CD4-positive, alpha-beta T cell treated with Interleukin-15 for 1 hour (primary cell): ENCODE measurements around the gene UMAD1.
"Not testable (repeated sequence)": the region's sequence is repeated elsewhere in the genome, so short reads cannot be mapped to it uniquely, and the experiment has no call there.

Experiments used
- DNase-seq: peaks from one replicate; pipeline ENCODE4 v3.0.0-alpha.2; 2020

UMAD1 gene

GRCh38 chr7:7769710-7770627 lies 129.4 kb downstream of the UMAD1 start:
- no peak for DNase-seq

- no peak for DNase-seq
Observed at GRCh38 chr7:7771452-7771851, 130.9 kb downstream of the UMAD1 start.

- no peak for DNase-seq
Observed at GRCh38 chr7:7772397-7772821, 131.9 kb downstream of the UMAD1 start.

- DNase-seq = no peak
Observed at GRCh38 chr7:7773334-7774309, 133.1 kb downstream of the UMAD1 start.

GRCh38 chr7:7779888-7780287 lies 139.3 kb downstream of the UMAD1 start:
- no peak for DNase-seq

GRCh38 chr7:7783001-7783400 lies 142.4 kb downstream of the UMAD1 start:
- no peak for DNase-seq

GRCh38 chr7:7785344-7785973 lies 144.9 kb downstream of the UMAD1 start:
- no peak for DNase-seq

GRCh38 chr7:7786595-7786994 lies 146.0 kb downstream of the UMAD1 start:
- no peak for DNase-seq

- no peak for DNase-seq
Observed at GRCh38 chr7:7789551-7789988, 149.0 kb downstream of the UMAD1 start.

- DNase-seq = no peak
Observed at GRCh38 chr7:7790041-7790741, 149.6 kb downstream of the UMAD1 start.

GRCh38 chr7:7791523-7791922 lies 151.0 kb downstream of the UMAD1 start:
- DNase-seq = no peak

- DNase-seq = no peak
Observed at GRCh38 chr7:7792056-7792455, 151.5 kb downstream of the UMAD1 start.

- no peak for DNase-seq
Observed at GRCh38 chr7:7793249-7793648, 152.7 kb downstream of the UMAD1 start.

GRCh38 chr7:7793921-7794320 lies 153.4 kb downstream of the UMAD1 start:
- DNase-seq = no peak

- no peak for DNase-seq
Observed at GRCh38 chr7:7795203-7795602, 154.7 kb downstream of the UMAD1 start.

GRCh38 chr7:7795630-7796121 lies 155.1 kb downstream of the UMAD1 start:
- DNase-seq = no peak

- no peak for DNase-seq
Observed at GRCh38 chr7:7798510-7798909, 158.0 kb downstream of the UMAD1 start.

- DNase-seq = no peak
Observed at GRCh38 chr7:7799138-7799537, 158.6 kb downstream of the UMAD1 start.

- DNase-seq = no peak
Observed at GRCh38 chr7:7802531-7802930, 162.0 kb downstream of the UMAD1 start.

GRCh38 chr7:7803715-7804178 lies 163.2 kb downstream of the UMAD1 start:
- DNase-seq = no peak

GRCh38 chr7:7804822-7805221 lies 164.3 kb downstream of the UMAD1 start:
- not testable (repeated sequence) for DNase-seq
